Fibroblast of pulmonary artery (primary cell): ENCODE data around the gene MARCHF11.

Experiments used
- DNase-seq: peaks from one replicate; pipeline ENCODE4 v3.0.0-alpha.2; 2010; ENCODE audit warnings: low read depth
- H3K4me3 ChIP-seq: replicated peaks from 2 replicates; pipeline ENCODE4 v1.5.1; 2011; ENCODE audit warnings: low read depth, mild to moderate bottlenecking, control low read depth, low read length, moderate library complexity
- TF ChIP-seq, protein P1 (sequence below): IDR thresholded peaks from 2 replicates; pipeline ENCODE4 v1.5.1; 2011; ENCODE audit warnings: mild to moderate bottlenecking, control low read depth, low read length, inconsistent platforms; ENCODE audit errors: missing control alignments

The MARCHF11 gene

DNA sequence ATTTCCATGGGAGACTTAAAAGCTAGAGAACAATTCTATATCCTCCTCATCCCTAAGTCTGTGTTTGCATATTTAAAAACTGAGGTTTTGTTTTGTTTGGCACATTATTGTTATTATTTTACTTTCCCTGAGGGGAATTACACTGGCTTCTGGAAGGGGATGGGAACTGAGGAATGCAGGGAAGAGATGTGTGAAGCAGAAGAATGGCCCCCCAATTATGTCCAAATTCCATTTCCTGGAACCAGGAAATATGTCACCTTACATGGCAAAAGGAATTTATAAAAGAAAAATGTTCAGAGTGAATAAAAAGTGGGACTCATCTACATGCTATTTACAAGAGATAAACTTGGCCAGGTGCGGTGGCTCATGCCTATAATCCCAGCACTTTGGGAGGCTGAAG lies 129.8 kb downstream of the MARCHF11 start:
- TF ChIP-seq, protein P1, sequence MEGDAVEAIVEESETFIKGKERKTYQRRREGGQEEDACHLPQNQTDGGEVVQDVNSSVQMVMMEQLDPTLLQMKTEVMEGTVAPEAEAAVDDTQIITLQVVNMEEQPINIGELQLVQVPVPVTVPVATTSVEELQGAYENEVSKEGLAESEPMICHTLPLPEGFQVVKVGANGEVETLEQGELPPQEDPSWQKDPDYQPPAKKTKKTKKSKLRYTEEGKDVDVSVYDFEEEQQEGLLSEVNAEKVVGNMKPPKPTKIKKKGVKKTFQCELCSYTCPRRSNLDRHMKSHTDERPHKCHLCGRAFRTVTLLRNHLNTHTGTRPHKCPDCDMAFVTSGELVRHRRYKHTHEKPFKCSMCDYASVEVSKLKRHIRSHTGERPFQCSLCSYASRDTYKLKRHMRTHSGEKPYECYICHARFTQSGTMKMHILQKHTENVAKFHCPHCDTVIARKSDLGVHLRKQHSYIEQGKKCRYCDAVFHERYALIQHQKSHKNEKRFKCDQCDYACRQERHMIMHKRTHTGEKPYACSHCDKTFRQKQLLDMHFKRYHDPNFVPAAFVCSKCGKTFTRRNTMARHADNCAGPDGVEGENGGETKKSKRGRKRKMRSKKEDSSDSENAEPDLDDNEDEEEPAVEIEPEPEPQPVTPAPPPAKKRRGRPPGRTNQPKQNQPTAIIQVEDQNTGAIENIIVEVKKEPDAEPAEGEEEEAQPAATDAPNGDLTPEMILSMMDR: no peak
- no peak overlapping the region for H3K4me3 ChIP-seq
- DNase-seq: no peak

DNA sequence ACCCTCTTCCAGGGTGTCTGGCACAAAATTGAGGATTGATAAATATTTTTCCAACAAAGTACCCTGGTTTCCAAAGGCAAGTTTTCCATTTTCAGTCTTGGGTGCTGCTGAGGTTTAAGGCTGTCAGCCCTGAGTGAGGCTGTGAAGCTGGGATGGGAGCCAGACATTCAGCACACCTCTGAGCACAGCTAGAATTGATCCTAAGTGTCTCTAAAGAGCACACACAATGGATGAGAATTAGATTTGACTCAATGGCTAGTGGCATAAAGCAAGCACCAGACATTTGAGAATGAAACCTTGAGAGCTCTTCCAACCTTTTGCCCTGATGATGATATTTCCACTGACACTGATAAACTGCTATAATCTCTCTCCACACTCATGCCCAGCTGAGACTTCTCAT lies 131.5 kb downstream of the MARCHF11 start:
- TF ChIP-seq, protein P1: no peak
- DNase-seq: no peak
- H3K4me3 ChIP-seq: no peak overlapping the region

DNA sequence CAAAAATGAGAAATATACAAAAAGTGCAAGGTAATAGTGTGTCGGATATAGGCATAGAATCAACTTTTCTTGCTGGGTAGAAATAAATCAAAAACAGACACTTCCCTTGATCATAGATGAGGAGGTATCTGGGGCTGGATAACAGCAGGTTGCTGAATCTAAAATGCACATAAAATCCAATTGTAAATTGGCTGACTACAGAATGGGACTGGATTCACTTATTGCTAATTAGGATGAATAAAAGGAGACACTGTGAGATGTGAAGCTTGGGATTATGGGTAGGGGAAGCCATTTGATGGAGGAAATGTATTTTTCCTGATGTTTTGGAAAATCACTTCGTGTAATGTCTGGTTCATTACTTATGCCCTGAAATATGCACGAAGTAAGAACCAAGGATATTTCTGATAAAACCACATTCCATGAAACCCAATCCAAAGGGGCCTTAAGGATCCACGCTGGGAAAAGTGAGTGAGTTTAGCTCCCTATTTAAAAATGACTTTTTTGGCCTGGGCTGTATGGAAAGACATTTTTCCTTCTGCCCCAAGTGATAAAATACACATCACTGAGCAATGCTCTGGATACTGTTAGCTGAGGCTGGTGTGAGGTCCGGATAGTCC lies 136.1 kb downstream of the MARCHF11 start:
- DNase-seq: no peak
- TF ChIP-seq, protein P1: no peak

DNA sequence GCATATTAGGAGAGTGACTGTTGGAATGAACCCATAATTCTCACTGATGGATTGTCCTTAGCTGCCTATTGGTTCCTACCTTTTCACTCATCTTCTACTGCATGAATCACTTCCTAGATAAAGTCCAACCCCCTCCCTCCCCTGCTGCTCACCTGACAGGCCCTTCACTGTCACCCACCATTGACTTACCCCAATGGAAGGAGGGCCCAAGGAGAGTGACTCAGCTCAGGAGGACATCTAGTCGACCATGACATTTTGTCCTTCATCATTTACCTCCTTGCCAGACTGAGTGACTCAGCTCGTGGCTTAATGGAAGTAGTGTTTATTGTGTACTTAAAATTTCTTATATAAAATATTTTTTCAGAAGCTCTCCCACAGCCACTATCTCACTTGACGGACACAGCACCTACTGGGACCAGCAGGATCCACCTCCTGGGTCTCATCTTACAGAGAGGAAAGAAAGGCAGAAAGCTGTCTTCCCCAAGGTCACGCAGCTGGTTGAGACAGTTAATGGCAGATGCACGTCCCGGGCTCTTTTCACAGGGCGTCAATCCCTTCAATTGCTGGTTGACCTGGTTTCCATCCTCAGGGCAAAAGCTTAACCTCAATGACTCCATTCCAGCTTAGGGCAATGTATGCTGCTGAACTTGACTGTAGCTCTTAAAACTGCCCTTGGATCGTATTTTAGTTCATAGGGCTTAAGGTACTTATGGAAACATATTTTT lies 142.3 kb downstream of the MARCHF11 start:
- no peak for DNase-seq
- H3K4me3 ChIP-seq: no peak overlapping the region
- TF ChIP-seq, protein P1: no peak

More for the DNA sequence above, 136.1 kb downstream of the MARCHF11 start:
- no peak overlapping the region for H3K4me3 ChIP-seq

DNA sequence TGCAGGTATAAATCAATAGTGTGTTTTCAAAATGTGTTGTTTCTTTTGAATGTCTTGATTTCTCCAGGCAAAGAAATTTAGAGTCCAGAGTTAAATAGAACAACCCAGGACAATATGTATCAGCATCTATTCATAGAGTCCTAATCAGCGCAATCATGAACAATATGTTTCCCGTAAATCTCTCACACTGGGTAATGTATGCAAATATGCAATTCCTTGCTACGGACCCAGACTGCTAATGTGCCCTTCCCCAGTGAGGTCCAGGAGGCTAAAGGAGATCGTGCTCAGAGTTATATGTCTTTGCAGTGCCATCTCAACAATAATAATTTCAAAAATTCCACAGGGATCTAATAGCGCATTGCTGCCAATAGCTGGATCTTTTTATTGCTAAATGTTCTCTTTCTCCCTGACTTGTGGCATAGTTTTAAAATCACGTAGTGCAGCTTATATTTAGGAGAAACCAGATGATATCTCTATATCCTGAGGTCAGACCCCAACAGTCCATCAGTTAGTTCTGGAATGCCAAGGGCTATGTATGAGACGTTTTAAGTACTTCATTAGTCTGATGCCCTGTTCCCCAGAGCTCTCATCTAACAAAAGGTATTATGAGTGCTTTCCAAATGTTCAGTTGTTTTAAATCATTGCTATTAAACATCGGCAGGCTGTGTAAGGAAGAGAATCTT lies 145.1 kb downstream of the MARCHF11 start:
- DNase-seq: no peak
- H3K4me3 ChIP-seq: no peak overlapping the region
- TF ChIP-seq, protein P1: no peak

DNA sequence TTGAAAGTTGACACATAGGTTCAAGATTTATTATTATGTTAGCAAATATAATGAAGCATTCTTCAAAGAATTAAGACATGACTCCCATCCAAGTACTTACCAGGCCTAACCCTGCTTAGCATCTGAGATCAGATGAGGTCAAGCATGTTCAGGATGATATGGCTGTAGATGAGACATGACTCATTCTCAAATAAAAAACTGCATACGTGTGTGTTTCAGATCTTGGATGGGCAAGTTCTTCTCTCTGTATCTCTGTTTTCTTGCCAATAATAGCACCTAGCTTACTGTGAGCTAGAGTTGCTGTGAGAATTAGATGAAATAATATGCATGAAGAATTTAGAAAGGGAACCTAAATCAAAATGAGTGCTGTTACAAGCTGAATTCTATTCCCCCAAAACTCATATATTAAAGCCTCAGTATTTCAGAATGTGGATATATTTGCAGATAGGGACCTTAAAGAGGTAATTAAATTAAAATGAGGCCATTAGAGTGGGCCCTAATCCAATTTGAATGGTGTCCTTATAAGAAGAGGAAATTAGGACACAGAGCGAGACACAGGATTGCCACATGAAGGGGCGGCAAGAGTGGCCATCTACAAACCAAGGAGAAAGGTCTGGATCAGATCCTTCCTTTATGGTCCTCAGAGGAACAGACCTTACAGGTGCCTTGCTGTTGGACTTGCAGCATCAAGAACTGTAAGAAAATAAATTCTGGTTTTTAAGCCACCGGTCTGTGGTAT lies 146.2 kb downstream of the MARCHF11 start:
- H3K4me3 ChIP-seq: no peak overlapping the region
- TF ChIP-seq, protein P1: no peak
- DNase-seq: no peak
